GM15510 (cell line): ENCODE measurements around the gene PAX1.

Experiments
- POLR2A ChIP-seq: IDR thresholded peaks from 3 replicates; pipeline ENCODE4 v1.6.1; 2011; ENCODE audit warnings: borderline replicate concordance; ENCODE audit not compliant: insufficient read length; ENCODE audit errors: extremely low read depth

PAX1 gene

DNA sequence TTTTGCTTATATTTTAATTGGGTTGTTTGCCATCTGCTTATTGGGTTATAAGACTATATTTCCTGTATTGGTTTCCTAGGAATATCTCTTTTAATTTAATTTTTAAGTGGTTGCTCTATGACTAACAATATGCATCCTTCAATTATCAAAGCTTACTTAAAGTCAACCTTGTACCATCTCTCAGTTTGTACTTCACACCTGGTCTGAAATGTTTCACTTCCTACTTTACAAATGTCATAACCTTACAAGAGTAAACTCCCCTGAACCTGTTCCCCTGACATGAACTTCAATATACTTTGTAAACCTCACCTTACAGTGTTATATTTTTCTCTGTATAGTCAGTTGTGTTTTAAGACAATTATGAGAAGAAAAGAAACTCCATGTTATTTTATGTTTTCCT is 35.8 kb downstream of the PAX1 start:
- TF ChIP-seq POLR2A, result no peak

GRCh38 chr20:21762646-21763045 is 57.2 kb downstream of the PAX1 start:
- no peak for TF ChIP-seq POLR2A

GRCh38 chr20:21767200-21767738 is 61.8 kb downstream of the PAX1 start:
- TF ChIP-seq POLR2A, result no peak

- no peak for TF ChIP-seq POLR2A
Observed at GRCh38 chr20:21767739-21768223, 62.3 kb downstream of the PAX1 start.
